Activated CD4-positive, alpha-beta T cell treated with anti-CD3 and anti-CD28 coated beads, Interleukin-2, amount 10 ng/mL, durations not matched to agents 7 days and 5 days (primary cell): ENCODE data around the gene TCEANC2. TPM values are rescaled to one million over a fixed set of nuclear protein-coding genes. Genes with fewer than 3 reads are reported as not detected.
"Not testable (repeated sequence)": the region's sequence is repeated elsewhere in the genome, so short reads cannot be mapped to it uniquely, and the experiment has no call there.

Experiments
- CTCF ChIA-PET: fragments of 350-600 bp; sonication (Branson Sonifier 250); formaldehyde crosslinking; loops from one replicate; lab custom pipeline; 2021; ENCODE audit warnings: antibody characterized with exemption; lab: Charles Lee
- POLR2A ChIA-PET: fragments of 350-600 bp; sonication (Branson Sonifier 250); formaldehyde crosslinking; loops from one replicate; lab custom pipeline; 2021; ENCODE audit warnings: antibody characterized with exemption; lab: Charles Lee
- DNase-seq: peaks from one replicate; pipeline ENCODE4 v3.0.0-alpha.2; 2020
- H3K27ac Mint-ChIP-seq: one replicate; pipeline ENCODE4 v1.8.0; 2021; ENCODE audit warnings: mild to moderate bottlenecking, moderate library complexity, mixed read lengths
- H3K27me3 Mint-ChIP-seq: one replicate; pipeline ENCODE4 v1.8.0; 2021; ENCODE audit warnings: mixed read lengths
- H3K36me3 Mint-ChIP-seq: one replicate; pipeline ENCODE4 v1.8.0; 2021; ENCODE audit warnings: low read depth, mixed read lengths
- H3K4me1 Mint-ChIP-seq: one replicate; pipeline ENCODE4 v1.8.0; 2021; ENCODE audit warnings: mixed read lengths
- H3K4me3 Mint-ChIP-seq: one replicate; pipeline ENCODE4 v1.8.0; 2021; ENCODE audit warnings: mild to moderate bottlenecking, moderate library complexity, mixed read lengths
- H3K9me3 Mint-ChIP-seq: one replicate; pipeline ENCODE4 v1.8.0; 2021; ENCODE audit warnings: mixed read lengths
- total RNA-seq, 2 experiments: library from RNA; stranded (reverse); gene quantifications; one replicate each; pipeline ENCODE4 v1.2.3, GENCODE V29; 2021

Gene TCEANC2
- total RNA-seq, 2 experiments from 2014 or later, result 13.5 to 14.9 TPM

GRCh38 chr1:54099061-54099610 is 45.7 kb downstream of the TCEANC2 start:
- no peak for DNase-seq
- ChIA-PET POLR2A (interaction anchor here (0.7 kb wide), 1 partner anchor 364 kb away, joined by 7 read pairs; no protein-coding TSS in a partner anchor), CTCF (interaction anchor here (0.8 to 1.9 kb wide), 4 partner anchors 9 to 22 kb away, joined by 3 to 6 read pairs (median 3); no protein-coding TSS in a partner anchor)
- H3K4me3 Mint-ChIP-seq, result no peak overlapping the region
- peaks cover 4% of the 10 kb centered on the region for H3K4me1 Mint-ChIP-seq
- H3K27ac Mint-ChIP-seq, result no peak overlapping the region
- H3K27me3 Mint-ChIP-seq, result no peaks in the 10 kb centered on the region
- peaks cover 34% of the 10 kb centered on the region for H3K36me3 Mint-ChIP-seq
- H3K9me3 Mint-ChIP-seq, result peaks cover 5% of the 10 kb centered on the region

- POLR2A ChIA-PET, result no interaction called here
- H3K4me1 Mint-ChIP-seq, result peaks cover 4% of the 10 kb centered on the region
- H3K36me3 Mint-ChIP-seq, result peaks cover 34% of the 10 kb centered on the region
Measured at GRCh38 chr1:54100500-54100899, 47.1 kb downstream of the TCEANC2 start.

GRCh38 chr1:54103414-54103813 is 50.0 kb downstream of the TCEANC2 start:
- POLR2A ChIA-PET, result no interaction called here
- H3K36me3 Mint-ChIP-seq, result peaks cover 23% of the 10 kb centered on the region
- no peaks in the 10 kb centered on the region for H3K27me3 Mint-ChIP-seq
- H3K9me3 Mint-ChIP-seq, result peaks cover 5% of the 10 kb centered on the region
- no peak overlapping the region for H3K4me3 Mint-ChIP-seq
- H3K27ac Mint-ChIP-seq, result no peak overlapping the region
- H3K4me1 Mint-ChIP-seq, result peaks cover 4% of the 10 kb centered on the region
- CTCF ChIA-PET, result interaction anchor here (1.1 kb wide), 1 partner anchor 396 kb away, joined by 4 read pairs; no protein-coding TSS in a partner anchor
- no peak for DNase-seq

More at GRCh38 chr1:54100500-54100899, 47.1 kb downstream of the TCEANC2 start:
- DNase-seq, result no peak
- Mint-ChIP-seq H3K4me3 (no peak overlapping the region), H3K9me3 (peaks cover 5% of the 10 kb centered on the region), H3K27ac (no peak overlapping the region), H3K27me3 (no peaks in the 10 kb centered on the region)
- CTCF ChIA-PET, result no interaction called here

- POLR2A ChIA-PET, H3K9me3 Mint-ChIP-seq, H3K27ac Mint-ChIP-seq, H3K4me1 Mint-ChIP-seq, H3K4me3 Mint-ChIP-seq, H3K27me3 Mint-ChIP-seq, DNase-seq: not testable (repeated sequence)
- CTCF ChIA-PET, result interaction anchor here (0.8 kb wide), 1 partner anchor 16 kb away, joined by 3 read pairs; no protein-coding TSS in a partner anchor
- H3K36me3 Mint-ChIP-seq, result peaks cover 15% of the 10 kb centered on the region
Measured at GRCh38 chr1:54104613-54105012, 51.2 kb downstream of the TCEANC2 start.

GRCh38 chr1:54105080-54105479 is 51.7 kb downstream of the TCEANC2 start:
- Mint-ChIP-seq H3K4me1 (no peaks in the 10 kb centered on the region), H3K27ac (no peak overlapping the region), H3K9me3 (peaks cover 5% of the 10 kb centered on the region), H3K4me3 (no peak overlapping the region), H3K27me3 (no peaks in the 10 kb centered on the region), H3K36me3 (peaks cover 13% of the 10 kb centered on the region)
- POLR2A ChIA-PET, result no interaction called here
- DNase-seq, result no peak
- CTCF ChIA-PET, result interaction anchor here (0.6 kb wide), 2 partner anchors 8 to 863 kb away, joined by 4 to 6 read pairs; no protein-coding TSS in a partner anchor

GRCh38 chr1:54105736-54106269 is 52.4 kb downstream of the TCEANC2 start:
- DNase-seq, result no peak
- Mint-ChIP-seq H3K9me3 (peaks cover 5% of the 10 kb centered on the region), H3K27me3 (no peaks in the 10 kb centered on the region), H3K4me3 (no peak overlapping the region), H3K36me3 (peaks cover 9% of the 10 kb centered on the region), H3K27ac (no peak overlapping the region), H3K4me1 (no peaks in the 10 kb centered on the region)
- ChIA-PET CTCF (no interaction called here), POLR2A (no interaction called here)

GRCh38 chr1:54107131-54107530 is 53.7 kb downstream of the TCEANC2 start:
- peaks cover 4% of the 10 kb centered on the region for H3K36me3 Mint-ChIP-seq
- H3K4me1 Mint-ChIP-seq, result no peaks in the 10 kb centered on the region
- DNase-seq, result no peak
- no peak overlapping the region for H3K4me3 Mint-ChIP-seq
- H3K27me3 Mint-ChIP-seq, result no peaks in the 10 kb centered on the region
- H3K9me3 Mint-ChIP-seq, result peaks cover 2% of the 10 kb centered on the region
- no peak overlapping the region for H3K27ac Mint-ChIP-seq
- CTCF ChIA-PET, result no interaction called here
- POLR2A ChIA-PET, result no interaction called here

- DNase-seq, result no peak
- Mint-ChIP-seq H3K36me3 (no peaks in the 10 kb centered on the region), H3K9me3 (no peaks in the 10 kb centered on the region), H3K4me3 (no peak overlapping the region), H3K4me1 (no peaks in the 10 kb centered on the region), H3K27ac (no peak overlapping the region), H3K27me3 (no peaks in the 10 kb centered on the region)
- ChIA-PET POLR2A (no interaction called here), CTCF (no interaction called here)
Measured at GRCh38 chr1:54108156-54108555, 54.7 kb downstream of the TCEANC2 start.

GRCh38 chr1:54109129-54110090 is 56.0 kb downstream of the TCEANC2 start:
- CTCF ChIA-PET, result no interaction called here
- Mint-ChIP-seq H3K27me3 (no peaks in the 10 kb centered on the region), H3K27ac (no peak overlapping the region), H3K36me3 (no peaks in the 10 kb centered on the region), H3K4me3 (no peak overlapping the region), H3K9me3 (no peaks in the 10 kb centered on the region), H3K4me1 (no peaks in the 10 kb centered on the region)
- DNase-seq, result no peak
- POLR2A ChIA-PET, result no interaction called here

GRCh38 chr1:54110996-54111395 is 57.6 kb downstream of the TCEANC2 start:
- Mint-ChIP-seq H3K9me3 (no peaks in the 10 kb centered on the region), H3K4me3 (no peak overlapping the region), H3K27ac (no peak overlapping the region), H3K4me1 (no peaks in the 10 kb centered on the region), H3K36me3 (no peaks in the 10 kb centered on the region), H3K27me3 (no peaks in the 10 kb centered on the region)
- POLR2A ChIA-PET, result no interaction called here
- CTCF ChIA-PET, result interaction anchor here (0.5 to 1.3 kb wide), 2 partner anchors 12 to 116 kb away, joined by 3 to 6 read pairs; no protein-coding TSS in a partner anchor
- DNase-seq, result no peak

GRCh38 chr1:54111624-54112023 is 58.2 kb downstream of the TCEANC2 start:
- CTCF ChIA-PET, result interaction anchor here (1.3 kb wide), 1 partner anchor 12 kb away, joined by 6 read pairs; no protein-coding TSS in a partner anchor
- no peak for DNase-seq
- Mint-ChIP-seq H3K27me3 (no peaks in the 10 kb centered on the region), H3K4me3 (no peak overlapping the region), H3K4me1 (no peaks in the 10 kb centered on the region), H3K36me3 (no peaks in the 10 kb centered on the region), H3K9me3 (no peaks in the 10 kb centered on the region), H3K27ac (no peak overlapping the region)
- POLR2A ChIA-PET, result no interaction called here

- H3K27ac Mint-ChIP-seq, result no peak overlapping the region
- CTCF ChIA-PET, result interaction anchor here (1.3 kb wide), 1 partner anchor 13 kb away, joined by 6 read pairs; no protein-coding TSS in a partner anchor
- no peaks in the 10 kb centered on the region for H3K36me3 Mint-ChIP-seq
- H3K9me3 Mint-ChIP-seq, result no peaks in the 10 kb centered on the region
- DNase-seq, result no peak
- H3K4me3 Mint-ChIP-seq, result no peak overlapping the region
- POLR2A ChIA-PET, result no interaction called here
- no peaks in the 10 kb centered on the region for H3K27me3 Mint-ChIP-seq
- H3K4me1 Mint-ChIP-seq, result no peaks in the 10 kb centered on the region
Measured at GRCh38 chr1:54112027-54112426, 58.6 kb downstream of the TCEANC2 start.
